GM19324 (cell line): ENCODE measurements around the gene FGF2.
A peak's percentile ranks its signal among the peaks of the same experiment; 100 is the strongest.
"Not testable (repeated sequence)": the region's sequence is repeated elsewhere in the genome, so short reads cannot be mapped to it uniquely, and the experiment has no call there.

Experiments
- ATAC-seq: cut with Tn5 transposase; IDR thresholded peaks from one replicate; pipeline ENCODE4 v1.9.1; 2021; ENCODE audit warnings: mild to moderate bottlenecking, moderate library complexity; ENCODE audit not compliant: unreplicated experiment, low FRiP score

The FGF2 gene

GRCh38 chr4:122811781-122812180, 14.8 kb upstream of the FGF2 start:
- ATAC-seq = not testable (repeated sequence)

- not testable (repeated sequence) for ATAC-seq
These were observed 13.8 kb upstream of the FGF2 start for GRCh38 chr4:122812823-122813222.

DNA sequence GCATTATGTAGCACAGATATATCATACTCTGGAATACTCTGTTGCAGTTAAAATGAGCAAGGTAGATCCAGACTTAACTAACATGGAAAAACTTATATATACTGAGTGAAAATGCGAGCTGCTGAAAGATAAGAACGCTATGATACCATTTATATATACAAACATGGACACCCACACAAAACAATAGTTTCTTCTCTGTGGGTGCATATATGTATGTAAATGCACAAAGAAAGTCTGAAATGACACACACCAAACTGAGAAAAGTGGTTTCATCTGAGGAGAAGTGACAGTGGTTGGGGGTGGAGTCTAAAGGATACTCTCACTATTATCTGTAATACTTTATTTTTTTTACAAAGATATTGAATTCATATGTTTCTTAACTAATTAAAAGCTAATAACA, 12.2 kb upstream of the FGF2 start:
- no peak for ATAC-seq

DNA sequence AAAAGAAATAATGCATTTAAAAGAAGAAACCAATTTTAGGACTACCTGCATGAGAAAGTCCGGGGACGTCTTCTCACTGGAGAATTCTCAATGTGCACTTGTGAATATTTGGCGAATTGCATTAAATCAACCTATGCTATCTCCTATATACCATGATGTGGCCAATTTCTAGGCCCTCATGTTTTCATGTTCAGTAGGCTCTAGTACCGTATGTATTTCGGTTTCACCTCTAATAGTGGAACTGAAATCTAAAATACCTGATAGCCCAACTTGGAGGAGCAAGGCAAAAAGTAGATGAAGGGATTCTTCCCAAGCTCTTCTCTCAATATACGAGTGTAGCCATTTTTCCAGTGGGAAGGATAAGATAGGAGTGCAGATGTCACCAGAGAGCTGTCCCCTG, 11.4 kb upstream of the FGF2 start:
- ATAC-seq = no peak

GRCh38 chr4:122816476-122816875, 10.2 kb upstream of the FGF2 start:
- ATAC-seq = no peak

GRCh38 chr4:122819708-122820449, 6.8 kb upstream of the FGF2 start:
- no peak for ATAC-seq

DNA sequence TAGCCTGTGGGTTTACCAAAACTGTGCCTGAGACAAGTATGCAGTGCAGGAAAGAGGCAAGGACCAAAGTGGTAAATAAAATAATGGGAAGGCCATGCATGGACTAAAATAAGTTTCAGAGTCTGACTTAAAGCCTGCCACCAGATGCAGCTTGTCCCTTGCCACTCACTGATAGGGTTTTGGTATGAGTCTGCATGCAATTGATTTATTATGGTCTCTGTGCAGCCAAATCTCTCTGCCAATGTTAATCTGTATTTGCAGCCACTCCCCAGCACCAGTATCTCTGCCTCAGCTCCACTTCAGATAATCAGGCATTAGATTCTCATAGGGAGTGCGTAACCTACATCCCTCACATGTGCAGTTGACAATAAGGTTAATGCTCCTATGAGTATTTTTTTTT, 5.5 kb upstream of the FGF2 start:
- ATAC-seq = no peak

GRCh38 chr4:122822466-122822865, 4.2 kb upstream of the FGF2 start:
- ATAC-seq = no peak

DNA sequence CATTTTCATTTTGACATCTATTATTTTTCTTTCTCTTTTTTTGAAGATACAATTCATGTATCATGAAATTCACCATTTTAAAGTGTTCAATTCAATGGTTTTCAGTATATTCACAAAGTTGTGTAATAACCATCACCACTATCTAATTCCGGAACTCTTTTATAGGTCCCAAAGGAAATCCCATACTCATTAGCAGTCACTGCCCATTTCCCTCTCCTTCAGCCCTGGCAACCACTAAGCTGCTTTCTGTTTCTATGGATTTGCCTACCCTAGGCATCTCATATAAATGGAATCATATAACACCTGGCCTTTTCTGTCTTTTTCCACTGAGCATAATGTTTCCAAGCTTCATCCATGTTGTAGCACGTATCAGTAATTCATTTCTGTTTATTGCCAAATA, 3.2 kb upstream of the FGF2 start:
- no peak for ATAC-seq

DNA sequence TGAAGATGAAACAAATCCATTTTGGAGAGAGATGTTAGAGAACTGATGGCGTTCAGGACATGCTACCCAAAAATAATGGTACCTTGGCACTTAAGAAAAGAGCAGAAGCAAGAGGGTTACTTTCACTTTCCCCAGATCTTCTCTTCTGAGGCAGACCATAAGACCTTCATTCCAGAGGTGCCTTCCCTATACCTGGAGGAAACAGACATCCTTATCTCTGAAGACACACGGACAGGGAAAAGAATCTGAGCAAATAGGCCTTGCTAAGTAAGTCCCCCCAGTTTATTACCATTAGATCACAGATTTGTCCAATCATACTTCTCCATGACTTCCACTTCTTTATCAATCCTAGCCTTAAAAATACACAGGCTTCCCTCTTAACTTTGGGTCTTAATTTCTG, 2.0 kb upstream of the FGF2 start:
- no peak for ATAC-seq

DNA sequence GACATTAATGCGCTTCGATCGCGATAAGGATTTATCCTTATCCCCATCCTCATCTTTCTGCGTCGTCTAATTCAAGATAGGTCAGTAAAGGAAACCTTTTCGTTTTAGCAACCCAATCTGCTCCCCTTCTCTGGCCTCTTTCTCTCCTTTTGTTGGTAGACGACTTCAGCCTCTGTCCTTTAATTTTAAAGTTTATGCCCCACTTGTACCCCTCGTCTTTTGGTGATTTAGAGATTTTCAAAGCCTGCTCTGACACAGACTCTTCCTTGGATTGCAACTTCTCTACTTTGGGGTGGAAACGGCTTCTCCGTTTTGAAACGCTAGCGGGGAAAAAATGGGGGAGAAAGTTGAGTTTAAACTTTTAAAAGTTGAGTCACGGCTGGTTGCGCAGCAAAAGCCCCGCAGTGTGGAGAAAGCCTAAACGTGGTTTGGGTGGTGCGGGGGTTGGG, 528 bp upstream of the FGF2 start:
- ATAC-seq = no peak

- peak; percentile 72 for ATAC-seq
These were observed 737 bp downstream of the FGF2 start for GRCh38 chr4:122827258-122827878.

DNA sequence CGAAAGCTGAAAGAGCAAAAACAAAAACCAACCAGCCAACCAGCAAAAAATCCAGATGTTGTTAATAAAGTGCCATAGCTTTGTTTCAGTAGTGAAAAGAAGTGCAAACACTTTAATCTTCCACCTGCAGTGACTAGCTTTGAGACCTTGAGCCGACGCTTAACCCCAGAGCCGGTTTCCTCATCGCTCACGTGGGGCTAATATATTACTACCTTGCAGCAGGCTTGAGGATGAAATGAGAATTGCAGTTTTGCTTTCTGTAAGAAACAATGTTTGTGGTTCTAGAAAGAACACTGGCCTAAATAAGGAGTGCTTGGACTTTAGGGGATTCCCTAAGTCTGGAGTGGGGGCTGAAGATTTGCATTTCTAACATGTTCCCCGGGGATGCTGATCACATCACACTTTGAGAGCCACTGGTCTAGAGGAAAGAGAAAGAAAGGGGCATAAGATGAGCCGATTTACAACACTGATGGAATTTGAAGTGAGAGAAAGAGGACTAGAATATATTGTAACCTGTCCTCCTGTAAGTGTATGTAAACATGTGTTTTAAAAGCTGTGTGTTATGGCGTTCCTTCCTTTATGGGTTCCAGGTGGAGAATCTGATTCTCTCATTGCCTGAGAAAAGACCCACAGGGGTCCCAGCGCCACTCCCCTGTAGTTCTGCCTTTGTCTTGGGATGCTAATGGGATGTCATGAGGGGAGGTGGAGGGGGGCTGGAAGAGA, 1.4 kb downstream of the FGF2 start:
- peak; percentile 84 for ATAC-seq

DNA sequence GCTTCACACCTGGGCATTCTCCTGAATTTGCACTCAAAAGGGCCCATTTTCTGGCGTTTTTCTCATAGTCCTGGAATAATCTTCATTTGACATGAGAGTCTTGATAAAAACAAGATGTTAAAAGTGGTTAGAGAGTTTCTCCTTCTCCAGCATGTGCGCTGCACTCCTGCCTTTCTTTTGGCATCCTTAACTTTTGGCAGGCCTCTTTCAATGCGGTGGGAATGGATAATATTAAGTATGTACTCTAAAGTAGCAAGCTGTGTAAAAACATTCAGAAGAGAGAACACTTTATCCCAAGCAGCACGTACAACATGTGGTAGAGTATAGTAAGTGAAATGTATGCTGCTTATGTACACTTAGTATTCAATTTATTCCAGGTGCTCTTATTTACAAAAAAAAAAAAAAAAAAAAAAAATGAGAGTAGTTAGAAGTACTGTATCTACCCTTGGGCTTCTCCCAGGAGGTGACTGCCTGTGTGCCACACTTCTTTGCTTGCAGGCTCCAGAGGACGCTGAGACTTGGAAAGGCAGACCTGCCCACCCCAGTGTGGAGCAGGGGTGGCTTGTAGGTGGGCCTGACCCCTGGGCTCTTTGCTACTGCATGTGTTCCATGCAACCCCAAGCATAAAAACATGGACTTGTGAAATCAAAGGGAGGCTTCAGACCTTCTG, 3.9 kb downstream of the FGF2 start:
- ATAC-seq = no peak

GRCh38 chr4:122831515-122832196, 5.0 kb downstream of the FGF2 start:
- ATAC-seq = no peak

DNA sequence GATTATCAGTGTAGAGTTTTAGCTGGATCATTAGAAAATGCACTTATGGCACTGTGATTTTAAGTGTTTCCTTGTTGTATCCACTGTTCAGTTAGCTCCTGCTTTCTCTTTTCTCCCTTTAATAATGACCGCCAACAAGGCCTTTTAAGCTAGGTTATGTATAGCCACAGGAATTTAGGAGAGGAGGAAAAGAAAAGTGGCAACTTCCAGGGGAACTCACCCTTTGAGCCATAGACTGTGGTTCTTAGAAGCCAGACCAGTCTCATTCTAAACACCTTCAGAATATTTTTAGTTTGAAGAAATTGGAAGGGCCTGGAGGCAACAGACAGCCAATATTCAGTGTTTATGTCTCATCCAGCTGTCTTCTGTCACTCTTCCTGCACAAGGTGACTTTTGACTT, 6.1 kb downstream of the FGF2 start:
- ATAC-seq = no peak

GRCh38 chr4:122833999-122834398, 7.4 kb downstream of the FGF2 start:
- no peak for ATAC-seq

DNA sequence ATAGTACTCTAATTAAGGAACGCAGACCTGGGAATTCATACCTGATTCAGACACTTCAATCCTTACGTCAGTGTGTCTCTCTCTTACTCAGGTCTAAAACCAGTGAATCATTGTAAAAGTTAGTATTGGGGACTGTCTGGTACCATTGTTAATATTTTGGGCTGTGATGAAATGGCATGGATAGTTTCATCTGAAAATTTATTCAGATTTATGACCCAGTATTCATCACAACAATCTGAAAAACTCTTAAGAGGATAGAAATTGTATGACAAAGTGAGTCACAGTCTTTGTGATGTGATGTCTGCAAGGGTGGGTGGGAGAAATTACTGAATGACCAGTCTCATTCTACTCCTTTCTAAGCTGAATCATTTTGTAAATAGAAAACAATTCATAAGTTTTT, 10.3 kb downstream of the FGF2 start:
- ATAC-seq = no peak

GRCh38 chr4:122838034-122838433, 11.4 kb downstream of the FGF2 start:
- no peak for ATAC-seq

DNA sequence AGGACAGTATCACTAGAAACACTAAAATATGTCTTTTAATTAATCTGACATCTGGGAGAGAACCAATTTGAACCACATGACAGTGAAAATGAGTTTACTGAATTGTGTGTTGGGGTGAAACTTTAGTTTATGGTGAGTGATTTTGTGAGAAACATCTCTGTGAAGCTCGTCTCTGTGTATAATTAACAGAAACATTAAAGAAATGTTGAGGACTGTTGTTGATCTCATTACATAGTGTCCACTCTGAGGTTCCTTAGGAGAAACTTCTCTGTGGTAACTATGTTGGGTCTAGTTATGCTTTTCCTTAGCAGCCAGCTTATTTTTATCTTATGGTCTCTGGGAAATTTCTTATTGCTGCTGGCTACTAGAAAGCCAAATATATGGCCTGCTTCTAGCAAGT, 15.8 kb downstream of the FGF2 start:
- no peak for ATAC-seq
